ENCODE data around the gene HILPDA.
A peak's percentile ranks its signal among the peaks of the same experiment; 100 is the strongest.
"Not testable (repeated sequence)": the region's sequence is repeated elsewhere in the genome, so short reads cannot be mapped to it uniquely, and the experiment has no call there.

HILPDA gene

DNA sequence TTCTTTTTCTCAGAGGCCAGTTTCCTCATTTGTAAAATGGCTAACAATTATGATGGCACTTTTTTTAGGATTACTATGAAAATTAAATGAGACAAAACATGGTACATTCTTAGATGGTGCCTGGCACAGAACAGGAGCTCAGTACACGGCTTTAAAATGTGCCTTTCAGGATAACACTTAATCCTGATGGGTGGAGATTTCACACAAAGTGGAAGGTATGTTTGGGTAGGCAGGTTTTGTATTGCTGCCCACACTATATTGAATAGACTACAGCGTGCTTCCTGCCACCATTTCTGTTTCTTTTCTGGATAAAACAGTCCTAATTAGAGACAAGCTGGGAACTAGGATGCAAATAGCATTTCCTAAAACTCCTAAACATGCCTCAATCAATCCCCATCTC, 23.9 kb upstream of the HILPDA start:
- DNase-seq (ENCODE audit: low read depth): no peak

DNA sequence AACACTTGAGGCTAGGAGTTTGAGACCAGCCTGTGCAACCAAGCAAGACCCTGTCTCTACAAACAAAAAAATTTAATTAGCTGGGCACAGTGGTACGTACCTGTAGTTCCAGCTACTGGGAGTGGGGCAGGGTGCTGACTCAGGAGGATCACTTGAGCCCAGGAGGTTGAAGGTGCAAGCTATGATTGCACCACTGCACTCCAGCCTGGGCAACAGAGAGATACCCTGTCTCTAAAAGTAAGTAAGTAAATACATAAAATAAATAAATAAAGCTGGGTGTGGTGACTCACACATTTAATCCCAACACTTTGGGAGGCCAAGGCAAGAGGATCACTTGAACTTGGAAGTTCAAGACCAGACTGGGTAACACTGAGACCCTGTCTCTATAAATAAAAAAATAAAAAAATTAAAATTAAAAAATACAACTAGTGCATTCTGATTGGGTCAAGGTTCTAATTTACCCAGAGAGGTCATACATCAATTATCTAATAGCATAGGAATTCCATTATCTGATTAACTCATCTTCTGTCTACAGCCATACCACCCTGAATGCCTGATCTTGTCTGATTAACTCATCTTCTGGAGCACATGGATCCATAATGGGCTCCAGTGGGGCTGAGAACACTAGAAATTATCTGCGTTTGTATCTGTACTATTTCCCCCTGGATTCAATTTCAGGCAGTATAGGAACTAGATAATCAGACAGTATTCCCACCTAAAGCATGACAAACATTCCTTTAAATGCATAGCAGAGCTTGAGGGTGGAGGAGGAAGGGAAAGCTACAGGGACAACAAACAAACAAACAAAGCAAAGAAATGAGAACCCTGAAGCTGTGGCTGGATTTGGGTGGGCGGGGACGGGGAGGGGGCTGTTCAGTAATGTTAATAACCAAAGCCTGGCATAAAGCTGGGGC, 21.0 kb upstream of the HILPDA start:
- no peak for DNase-seq (ENCODE audit: low read depth)

DNA sequence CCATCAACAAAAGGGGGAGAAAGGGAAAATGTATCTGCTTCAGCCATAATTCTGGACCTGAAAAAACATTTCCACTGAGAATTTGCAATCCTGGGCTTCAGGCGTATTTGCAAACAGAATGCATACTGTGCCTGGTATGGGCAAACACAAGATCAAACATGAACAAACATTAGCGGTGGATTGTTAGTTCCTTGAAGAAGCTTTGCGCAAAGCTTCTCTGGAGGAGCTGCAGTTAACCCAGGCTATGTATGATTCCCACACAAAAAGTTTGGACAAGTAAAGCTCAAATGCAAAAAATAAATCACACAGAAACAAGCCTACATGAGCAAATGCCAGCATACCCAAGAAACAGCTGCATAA, 20.4 kb upstream of the HILPDA start:
- DNase-seq (ENCODE audit: low read depth): no peak

DNA sequence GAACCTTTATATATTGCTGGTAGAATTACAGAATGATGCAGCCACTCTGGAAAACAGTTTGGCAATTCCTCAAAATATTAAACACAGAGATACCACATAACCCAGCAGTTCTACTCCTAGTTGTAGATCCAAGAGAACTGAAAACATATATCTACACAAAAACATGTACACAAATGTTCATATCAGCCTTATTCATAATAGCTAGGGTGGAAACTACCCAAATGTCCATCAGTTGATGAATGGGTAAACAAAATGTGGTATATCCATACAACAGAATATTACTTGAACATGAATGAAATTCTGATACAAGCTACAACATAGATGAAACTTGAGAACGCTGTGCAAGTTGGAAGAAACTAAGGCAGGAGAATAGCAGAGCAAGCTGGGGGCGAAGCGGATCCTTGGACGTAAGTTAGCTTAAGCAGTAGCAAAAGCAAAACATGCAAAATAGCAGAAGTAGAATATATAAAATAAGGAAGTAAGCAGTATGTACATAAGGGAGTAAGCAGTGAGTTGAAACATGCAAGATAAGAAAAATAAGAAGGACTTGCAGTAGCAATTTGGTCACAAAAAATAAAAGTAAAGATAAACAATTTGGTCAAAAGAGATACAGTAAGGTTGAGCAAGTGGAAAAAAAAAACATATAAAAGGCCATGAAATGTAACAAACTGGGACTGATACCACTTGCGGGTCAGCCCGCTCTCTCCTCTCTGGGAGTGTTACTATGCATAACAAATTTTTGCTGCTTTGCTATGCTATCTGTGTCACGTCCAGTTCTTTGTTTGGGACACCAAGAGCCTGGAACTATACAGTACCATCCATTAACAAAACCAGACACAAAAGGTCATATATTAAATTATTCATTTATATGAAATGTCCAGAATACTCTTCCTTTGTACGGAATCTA, 18.0 kb upstream of the HILPDA start:
- no peak for DNase-seq (ENCODE audit: low read depth)

DNA sequence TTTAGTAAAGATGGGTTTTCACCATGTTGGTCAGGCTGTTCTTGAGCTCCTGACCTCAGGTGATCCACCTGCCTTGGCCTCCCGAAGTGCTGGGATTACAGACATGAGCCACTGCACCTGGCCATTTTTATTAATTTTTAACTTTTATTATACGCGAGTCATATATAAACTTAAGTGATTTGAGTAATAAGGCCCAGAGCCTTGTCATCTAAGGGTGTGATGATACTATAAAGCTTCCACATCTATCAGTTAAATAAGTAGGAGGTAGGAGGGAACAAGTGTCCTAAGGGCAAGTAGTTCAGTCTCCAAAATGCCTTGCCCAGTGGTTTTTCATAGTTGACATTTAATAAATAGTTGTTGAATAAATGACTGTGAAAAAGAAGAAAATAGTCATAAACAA, 13.3 kb upstream of the HILPDA start:
- DNase-seq (ENCODE audit: low read depth): no peak

DNA sequence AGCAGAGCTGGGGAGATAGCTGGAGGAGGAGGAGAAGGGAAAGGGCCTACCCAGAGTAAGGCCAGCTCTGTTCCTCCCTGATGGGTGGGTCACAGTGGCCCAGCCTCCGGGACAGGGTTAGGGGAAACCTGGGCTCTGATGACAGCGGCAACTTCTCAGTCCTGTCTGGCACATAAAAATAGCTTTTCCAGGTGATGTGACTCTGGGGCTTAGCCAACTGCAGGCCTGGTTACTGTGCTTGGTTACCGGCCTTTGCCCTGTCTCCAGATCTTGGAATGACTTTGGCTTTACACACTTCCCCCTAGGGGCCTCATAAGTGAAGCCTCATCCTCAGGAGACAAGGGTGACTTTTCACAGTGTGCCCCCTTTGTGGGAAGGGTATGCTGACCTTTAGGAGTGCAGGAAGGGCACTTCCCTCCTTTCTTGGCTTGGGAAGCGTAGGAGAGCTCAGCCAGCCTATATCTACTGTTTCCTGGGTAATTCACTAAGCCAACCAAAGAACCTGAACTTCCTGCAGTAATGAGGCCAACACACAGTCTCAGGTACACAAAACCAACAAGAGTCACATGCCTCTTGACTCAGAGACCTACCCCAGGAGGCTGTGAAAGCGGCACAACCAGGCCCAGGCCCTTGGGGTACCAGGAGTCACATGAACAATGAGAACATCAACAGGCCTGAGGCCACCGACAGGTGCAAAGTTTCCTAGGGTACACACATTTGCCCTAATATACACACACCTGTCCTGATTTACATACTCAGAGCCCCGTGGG, 11.7 kb upstream of the HILPDA start:
- no peak for DNase-seq (ENCODE audit: low read depth)

DNA sequence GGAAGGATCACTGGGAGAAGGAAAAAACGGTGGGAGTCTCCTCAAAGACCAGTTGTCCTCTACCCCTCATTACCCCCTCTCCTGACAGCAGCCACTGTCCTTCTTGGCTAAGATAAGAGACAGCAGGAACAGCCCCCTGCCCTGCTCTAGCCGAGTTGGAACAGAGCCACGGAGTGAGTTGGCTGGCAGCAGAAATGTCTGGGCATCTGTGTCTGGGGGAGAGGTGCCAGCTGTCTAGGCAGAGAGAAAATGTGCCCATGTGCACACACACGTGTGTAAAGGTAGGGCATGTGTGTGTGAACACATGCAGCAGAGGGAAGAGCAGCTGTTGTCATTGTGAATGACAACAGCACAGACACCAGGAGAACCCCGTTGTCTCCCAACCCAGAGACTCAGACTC, 9.4 kb upstream of the HILPDA start:
- no peak for DNase-seq (ENCODE audit: low read depth)

DNA sequence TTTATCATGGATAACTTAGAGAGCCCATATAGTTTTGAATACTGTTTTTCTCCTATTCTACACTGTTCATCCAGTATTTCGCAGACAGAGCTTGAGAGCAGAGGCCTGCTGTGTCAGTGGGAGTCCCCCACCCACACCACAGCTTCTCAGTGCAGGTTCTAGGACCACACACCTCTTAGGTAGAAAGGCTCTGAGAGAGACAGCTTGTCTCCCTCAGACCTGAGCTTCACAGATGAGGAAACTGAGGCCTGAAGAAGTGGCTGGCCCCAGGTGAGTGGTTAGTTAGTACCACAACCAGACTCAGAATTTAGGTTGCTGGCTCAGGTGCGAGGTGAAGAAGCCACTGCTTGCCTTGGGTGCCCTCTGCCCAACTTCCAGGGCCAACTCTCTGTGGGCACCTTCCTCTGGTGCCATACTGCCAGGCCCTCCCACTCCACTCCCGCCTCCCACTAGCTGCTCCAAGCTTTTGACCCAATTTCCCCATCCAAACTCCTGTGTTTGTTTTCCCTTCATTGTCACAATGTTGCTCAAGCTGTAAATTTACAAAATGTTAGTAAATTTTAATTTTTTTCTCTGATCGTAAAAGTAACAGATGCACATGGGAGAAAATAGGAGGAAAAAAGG, 7.6 kb upstream of the HILPDA start:
- DNase-seq (ENCODE audit: low read depth): no peak

- no peak for DNase-seq (ENCODE audit: low read depth)
Observed at GRCh38 chr7:128448751-128449302, 6.9 kb upstream of the HILPDA start.

GRCh38 chr7:128450409-128450808, 5.3 kb upstream of the HILPDA start:
- DNase-seq (ENCODE audit: low read depth): no peak

GRCh38 chr7:128450913-128451312, 4.8 kb upstream of the HILPDA start:
- no peak for DNase-seq (ENCODE audit: low read depth)

GRCh38 chr7:128452552-128452951, 3.1 kb upstream of the HILPDA start:
- DNase-seq (ENCODE audit: low read depth): no peak

GRCh38 chr7:128453836-128454804, 1.6 kb upstream of the HILPDA start:
- DNase-seq (ENCODE audit: low read depth): peak; percentile 96

GRCh38 chr7:128454808-128455542, 703 bp upstream of the HILPDA start:
- DNase-seq (ENCODE audit: low read depth): peak; percentile 85

GRCh38 chr7:128456255-128456725, 612 bp downstream of the HILPDA start:
- DNase-seq (ENCODE audit: low read depth): no peak

- not testable (repeated sequence) for DNase-seq (ENCODE audit: low read depth)
Observed at GRCh38 chr7:128457385-128457784, 1.7 kb downstream of the HILPDA start.

- no peak for DNase-seq (ENCODE audit: low read depth)
Observed at GRCh38 chr7:128458956-128459355, 3.3 kb downstream of the HILPDA start.

- DNase-seq (ENCODE audit: low read depth): peak; percentile 69
Observed at GRCh38 chr7:128459394-128459878, 3.8 kb downstream of the HILPDA start.

GRCh38 chr7:128462460-128462859, 6.8 kb downstream of the HILPDA start:
- no peak for DNase-seq (ENCODE audit: low read depth)
